Endodermal cell (in vitro differentiated cells): Measurements from ENCODE around the gene OCA2. TPM values are rescaled to one million over a fixed set of nuclear protein-coding genes. Genes with fewer than 3 reads are reported as not detected.

Experiments used
- DNase-seq: peaks from one replicate; pipeline ENCODE4 v3.0.0-alpha.2; 2017
- H3K27ac ChIP-seq: 2 replicates; pipeline ENCODE4 v1.5.1; 2013; ENCODE audit warnings: mild to moderate bottlenecking, low read depth, low read length, moderate library complexity
- H3K27me3 ChIP-seq: 2 replicates; pipeline ENCODE4 v1.6.1; 2013; ENCODE audit warnings: mild to moderate bottlenecking, low read length, moderate library complexity; ENCODE audit not compliant: insufficient read depth, control insufficient read depth, poor library complexity, severe bottlenecking
- H3K36me3 ChIP-seq: 2 replicates; pipeline ENCODE4 v1.7.0; 2013; ENCODE audit warnings: mild to moderate bottlenecking, low read length, moderate library complexity; ENCODE audit not compliant: control insufficient read depth, insufficient read depth
- H3K4me1 ChIP-seq: one replicate; pipeline ENCODE4 v1.7.0; 2013; ENCODE audit warnings: low read length; ENCODE audit not compliant: control insufficient read depth, insufficient read depth
- H3K4me3 ChIP-seq: 2 replicates; pipeline ENCODE4 v1.5.1; 2013; ENCODE audit warnings: mild to moderate bottlenecking, low read length, moderate library complexity
- H3K9ac ChIP-seq: 2 replicates; pipeline ENCODE4 v1.6.1; 2013; ENCODE audit warnings: mild to moderate bottlenecking, low read length, moderate library complexity; ENCODE audit not compliant: poor library complexity, severe bottlenecking; ENCODE audit errors: extremely low read depth
- H3K9me3 ChIP-seq: 2 replicates; pipeline ENCODE4 v1.6.1; 2013; ENCODE audit warnings: mild to moderate bottlenecking, low read length, moderate library complexity; ENCODE audit not compliant: control insufficient read depth
- H3K27ac Mint-ChIP-seq: 2 replicates; pipeline ENCODE4 v1.8.0; 2020; ENCODE audit warnings: mixed read lengths
- H3K27me3 Mint-ChIP-seq: 2 replicates; pipeline ENCODE4 v1.8.0; 2021; ENCODE audit warnings: mild to moderate bottlenecking, mixed read lengths; ENCODE audit not compliant: insufficient read depth
- H3K36me3 Mint-ChIP-seq: 2 replicates; pipeline ENCODE4 v1.8.0; 2020; ENCODE audit warnings: low read depth, mixed read lengths
- H3K4me1 Mint-ChIP-seq: 2 replicates; pipeline ENCODE4 v1.8.0; 2020; ENCODE audit warnings: mixed read lengths
- H3K4me3 Mint-ChIP-seq: 2 replicates; pipeline ENCODE4 v1.8.0; 2020; ENCODE audit warnings: mild to moderate bottlenecking, moderate library complexity, mixed read lengths
- H3K9me3 Mint-ChIP-seq: 2 replicates; pipeline ENCODE4 v1.8.0; 2020; ENCODE audit warnings: mild to moderate bottlenecking, mixed read lengths
- WGBS, 2 experiments: methylation state at CpG; one replicate each; pipeline versions ENCODE4 v1.1.5 to v1.1.7; 2013; ENCODE audit warnings: missing lambda C conversion rate in 2 of 2, mixed read lengths in 1 of 2; ENCODE audit not compliant: insufficient coverage in 1 of 2, insufficient read length in 1 of 2; 5-methylcytosine and 5-hydroxymethylcytosine counted together
- total RNA-seq, 2 donors: library from RNA; stranded (reverse); fragmentation: NEBNext Ultra II Directional in 1 of 2; extraction: Animal tissue kit (Norgen Biotek cat#: 25700) in 1 of 2; gene quantifications; 2 replicates in 1 of 2; 3 replicates in 1 of 2; pipeline ENCODE4 v1.2.1, GENCODE V29; 2021
- TF ChIP-seq, protein P1 (sequence below): fragments of 200-600 bp; sonication (generic); conservative IDR thresholded peaks from 2 replicates; pipeline ENCODE4 v1.5.0; 2021; ENCODE audit warnings: antibody characterized with exemption, mild to moderate bottlenecking

Gene OCA2
- total RNA-seq, 2 donors from 2014 or later = 0.29 to 0.84 TPM

DNA sequence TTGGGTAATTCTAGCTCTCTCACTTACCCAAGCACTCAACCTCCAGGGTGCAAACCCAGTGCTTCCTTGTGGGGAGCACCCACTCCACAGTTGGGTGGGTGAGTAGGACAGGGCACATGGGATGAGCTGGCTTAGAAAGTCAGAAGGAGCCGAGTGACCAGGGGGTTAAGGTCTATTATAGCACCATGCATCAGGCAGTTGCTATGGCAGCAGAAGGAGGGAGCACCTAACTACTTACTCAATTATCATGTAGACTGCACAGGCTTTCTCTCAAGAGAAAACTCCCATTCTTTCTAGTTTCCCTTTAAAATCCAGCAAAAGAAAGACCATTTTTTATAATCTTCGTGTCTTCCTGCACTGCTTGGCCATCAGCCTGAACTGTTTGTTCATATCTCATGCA, 163.0 kb downstream of the OCA2 start:
- Mint-ChIP-seq H3K4me3 (no peak overlapping the region), H3K9me3 (peaks cover 19% of the 10 kb centered on the region), H3K4me1 (no peaks in the 10 kb centered on the region), H3K36me3 (no peaks in the 10 kb centered on the region), H3K27me3 (no peaks in the 10 kb centered on the region), H3K27ac (no peak overlapping the region)
- no peaks in the 10 kb centered on the region for H3K27me3 ChIP-seq
- no peak for DNase-seq
- no peak overlapping the region for H3K9ac ChIP-seq
- WGBS, 2 experiments = 86% methylated on average over 2 of the region's 2 CpGs; no CpG with 5 or more reads in 1 of the 2 experiments
- H3K36me3 ChIP-seq = no peaks in the 10 kb centered on the region
- H3K9me3 ChIP-seq = peaks cover 7% of the 10 kb centered on the region
- no peaks in the 10 kb centered on the region for H3K4me1 ChIP-seq
- no peak overlapping the region for H3K27ac ChIP-seq
- TF ChIP-seq, protein P1, sequence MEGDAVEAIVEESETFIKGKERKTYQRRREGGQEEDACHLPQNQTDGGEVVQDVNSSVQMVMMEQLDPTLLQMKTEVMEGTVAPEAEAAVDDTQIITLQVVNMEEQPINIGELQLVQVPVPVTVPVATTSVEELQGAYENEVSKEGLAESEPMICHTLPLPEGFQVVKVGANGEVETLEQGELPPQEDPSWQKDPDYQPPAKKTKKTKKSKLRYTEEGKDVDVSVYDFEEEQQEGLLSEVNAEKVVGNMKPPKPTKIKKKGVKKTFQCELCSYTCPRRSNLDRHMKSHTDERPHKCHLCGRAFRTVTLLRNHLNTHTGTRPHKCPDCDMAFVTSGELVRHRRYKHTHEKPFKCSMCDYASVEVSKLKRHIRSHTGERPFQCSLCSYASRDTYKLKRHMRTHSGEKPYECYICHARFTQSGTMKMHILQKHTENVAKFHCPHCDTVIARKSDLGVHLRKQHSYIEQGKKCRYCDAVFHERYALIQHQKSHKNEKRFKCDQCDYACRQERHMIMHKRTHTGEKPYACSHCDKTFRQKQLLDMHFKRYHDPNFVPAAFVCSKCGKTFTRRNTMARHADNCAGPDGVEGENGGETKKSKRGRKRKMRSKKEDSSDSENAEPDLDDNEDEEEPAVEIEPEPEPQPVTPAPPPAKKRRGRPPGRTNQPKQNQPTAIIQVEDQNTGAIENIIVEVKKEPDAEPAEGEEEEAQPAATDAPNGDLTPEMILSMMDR = no peak
- H3K4me3 ChIP-seq = no peak overlapping the region

DNA sequence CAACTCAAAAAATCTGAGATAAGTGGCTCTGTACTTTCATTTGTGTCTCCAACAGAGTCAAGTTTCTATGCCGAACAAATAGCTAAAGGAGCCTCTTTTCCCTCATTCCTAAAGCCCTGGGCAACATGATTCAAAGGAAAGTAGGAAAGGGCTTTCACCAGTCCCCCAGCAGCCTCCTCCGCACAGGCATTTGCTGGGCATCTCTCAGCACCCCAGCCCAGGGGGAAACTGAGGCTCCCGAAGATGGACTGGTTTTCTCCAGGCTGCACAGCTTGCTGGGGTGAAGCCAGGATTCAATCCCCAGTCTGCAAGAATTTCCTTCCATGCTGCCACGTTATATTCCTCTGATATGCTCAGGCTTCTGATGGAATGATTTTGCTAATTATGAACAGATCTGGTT, 163.8 kb downstream of the OCA2 start:
- H3K4me3 ChIP-seq = no peak overlapping the region
- no peaks in the 10 kb centered on the region for H3K4me1 ChIP-seq
- 92 to 94% methylated on average over 3 to 4 of the region's 4 CpGs for WGBS, 2 experiments
- H3K9ac ChIP-seq = no peak overlapping the region
- TF ChIP-seq, protein P1 = no peak
- H3K9me3 ChIP-seq = peaks cover 7% of the 10 kb centered on the region
- no peak overlapping the region for H3K27ac Mint-ChIP-seq
- H3K27me3 Mint-ChIP-seq = no peaks in the 10 kb centered on the region
- H3K27ac ChIP-seq = no peak overlapping the region
- H3K4me3 Mint-ChIP-seq = no peak overlapping the region
- H3K36me3 Mint-ChIP-seq = no peaks in the 10 kb centered on the region
- no peaks in the 10 kb centered on the region for H3K36me3 ChIP-seq
- no peaks in the 10 kb centered on the region for H3K27me3 ChIP-seq
- no peaks in the 10 kb centered on the region for H3K4me1 Mint-ChIP-seq
- DNase-seq = no peak
- peaks cover 19% of the 10 kb centered on the region for H3K9me3 Mint-ChIP-seq

DNA sequence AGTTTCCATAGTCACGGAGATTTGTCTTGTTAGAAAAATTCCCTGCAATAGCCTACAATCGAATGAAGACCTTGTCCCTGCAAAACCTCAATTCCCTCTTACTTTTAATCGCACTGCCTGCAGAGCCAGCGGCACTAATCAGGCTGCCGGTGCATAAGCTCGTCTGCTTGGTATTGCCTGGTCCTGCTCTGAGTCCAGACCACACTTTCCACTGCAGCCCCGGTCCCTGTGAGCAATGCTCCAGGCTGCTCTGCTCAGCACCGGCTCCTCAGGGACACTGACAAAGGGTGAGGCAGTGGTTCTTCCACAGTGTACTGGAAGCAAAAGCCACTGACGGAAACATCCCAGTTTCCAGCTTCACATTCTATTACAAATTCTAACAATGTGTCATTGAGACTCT, 164.3 kb downstream of the OCA2 start:
- 88 to 92% methylated on average over 2 to 9 of the region's 9 CpGs for WGBS, 2 experiments

More for the DNA sequence above, 164.3 kb downstream of the OCA2 start:
- no peak overlapping the region for H3K27ac Mint-ChIP-seq
- Histone ChIP-seq H3K36me3 (no peaks in the 10 kb centered on the region), H3K27me3 (no peaks in the 10 kb centered on the region), H3K9me3 (peaks cover 7% of the 10 kb centered on the region), H3K4me3 (no peak overlapping the region), H3K27ac (no peak overlapping the region), H3K4me1 (no peaks in the 10 kb centered on the region), H3K9ac (no peak overlapping the region)
- DNase-seq = no peak
- TF ChIP-seq, protein P1 = no peak
- H3K36me3 Mint-ChIP-seq = no peaks in the 10 kb centered on the region
- no peaks in the 10 kb centered on the region for H3K27me3 Mint-ChIP-seq
- peaks cover 19% of the 10 kb centered on the region for H3K9me3 Mint-ChIP-seq
- no peaks in the 10 kb centered on the region for H3K4me1 Mint-ChIP-seq
- H3K4me3 Mint-ChIP-seq = no peak overlapping the region
